ENCODE results near the gene CLDN19. TPM values are rescaled to one million over a fixed set of nuclear protein-coding genes. Genes with fewer than 3 reads are reported as not detected.

CLDN19 gene
- total and polyA plus RNA-seq, 8 donors: 0.04 TPM; not detected in 7

GRCh38 chr1:42742141-42742540 is 2.1 kb upstream of the CLDN19 start:
- Histone ChIP-seq H3K9me3 (no peaks in the 10 kb centered on the region), H3K4me1 (no peaks in the 10 kb centered on the region), H3K36me3 (no peaks in the 10 kb centered on the region), H3K27ac (no peak overlapping the region), H3K27me3 (no peaks in the 10 kb centered on the region), H3K4me3 (no peak overlapping the region)
- DNase-seq: no peak
- TF ChIP-seq CTCF (IDR thresholded peaks at IDR 0.05): no peak
- no peak for ATAC-seq
- intact Hi-C loops (cut with DNase I): loop anchor here in 1 of 3 donors (10.0 kb wide), 2 partner anchors 157 to 387 kb away; no protein-coding TSS in a partner anchor
- 86 to 87% methylated on average over 8 of the region's 8 CpGs for WGBS, 2 donors
- FAIRE-seq: no peak

GRCh38 chr1:42741706-42742105 is 1.7 kb upstream of the CLDN19 start:
- ATAC-seq (no peak), DNase-seq (no peak), FAIRE-seq (no peak)
- Histone ChIP-seq H3K36me3 (no peaks in the 10 kb centered on the region), H3K9me3 (no peaks in the 10 kb centered on the region), H3K4me3 (no peak overlapping the region), H3K27me3 (no peaks in the 10 kb centered on the region), H3K27ac (no peak overlapping the region), H3K4me1 (no peaks in the 10 kb centered on the region)
- intact Hi-C loops (cut with DNase I): loop anchor here in 1 of 3 donors (10.0 kb wide), 2 partner anchors 157 to 387 kb away; no protein-coding TSS in a partner anchor
- WGBS, 2 donors: 89 to 93% methylated on average over 4 of the region's 4 CpGs
- TF ChIP-seq CTCF (IDR thresholded peaks at IDR 0.05): no peak

- DNase-seq: no peak
- intact Hi-C loops (cut with DNase I): loop anchor here in 1 of 3 donors (10.0 kb wide), 2 partner anchors 156 to 386 kb away; no protein-coding TSS in a partner anchor
- H3K27ac ChIP-seq: no peak overlapping the region
- no peak for FAIRE-seq
- H3K4me3 ChIP-seq: no peak overlapping the region
- H3K36me3 ChIP-seq: no peaks in the 10 kb centered on the region
- no peak for TF ChIP-seq CTCF (IDR thresholded peaks at IDR 0.05)
- H3K27me3 ChIP-seq: no peaks in the 10 kb centered on the region
- WGBS, 2 donors: 76 to 80% methylated on average over 17 to 19 of the region's 19 CpGs
- no peaks in the 10 kb centered on the region for H3K9me3 ChIP-seq
- ATAC-seq: no peak
- no peaks in the 10 kb centered on the region for H3K4me1 ChIP-seq
These were observed 980 bp upstream of the CLDN19 start for GRCh38 chr1:42740851-42741580.

- Histone ChIP-seq H3K4me1 (no peaks in the 10 kb centered on the region), H3K9me3 (no peaks in the 10 kb centered on the region), H3K27me3 (no peaks in the 10 kb centered on the region), H3K36me3 (no peaks in the 10 kb centered on the region), H3K27ac (no peak overlapping the region), H3K4me3 (no peak overlapping the region)
- ATAC-seq (no peak), FAIRE-seq (no peak), DNase-seq (no peak)
- TF ChIP-seq CTCF (IDR thresholded peaks at IDR 0.05): no peak
- intact Hi-C loops (cut with DNase I): no loop called here
- 82% methylated on average over 8 of the region's 8 CpGs for WGBS, 2 donors
These were observed 1.3 kb downstream of the CLDN19 start for GRCh38 chr1:42738678-42739226.

All from pancreas (tissue), 10 donors.